Neural crest cell (in vitro differentiated cells): ENCODE measurements around the gene SPON2. TPM values are rescaled to one million over a fixed set of nuclear protein-coding genes. Genes with fewer than 3 reads are reported as not detected.

Experiments used
- DNase-seq: peaks from one replicate; pipeline ENCODE4 v3.0.0; 2021; ENCODE audit warnings: low read depth, mixed read lengths, low spot score
- H3K27ac Mint-ChIP-seq: one replicate; pipeline ENCODE4 v1.8.0; 2021; ENCODE audit warnings: mild to moderate bottlenecking, mixed read lengths; ENCODE audit not compliant: unreplicated experiment
- H3K27me3 Mint-ChIP-seq: 2 replicates; pipeline ENCODE4 v1.8.0; 2021; ENCODE audit warnings: low read depth, mild to moderate bottlenecking, mixed read lengths
- H3K36me3 Mint-ChIP-seq: 2 replicates; pipeline ENCODE4 v1.8.0; 2021; ENCODE audit warnings: low read depth, mild to moderate bottlenecking, mixed read lengths
- H3K4me1 Mint-ChIP-seq: 2 replicates; pipeline ENCODE4 v1.8.0; 2021; ENCODE audit warnings: mixed read lengths
- H3K4me3 Mint-ChIP-seq: one replicate; pipeline ENCODE4 v1.8.0; 2021; ENCODE audit warnings: mild to moderate bottlenecking, mixed read lengths
- H3K9me3 Mint-ChIP-seq: 2 replicates; pipeline ENCODE4 v1.8.0; 2021; ENCODE audit warnings: mixed read lengths
- CTCF ChIP-seq: fragments of 200-600 bp; sonication (generic); conservative IDR thresholded peaks from 2 replicates; pipeline ENCODE4 v1.5.0; 2021; ENCODE audit warnings: antibody characterized with exemption, mild to moderate bottlenecking
- total RNA-seq: library from RNA; stranded (reverse); gene quantifications from 2 replicates; pipeline ENCODE4 v1.2.1, GENCODE V29; 2021

Gene SPON2
- total RNA-seq, 1 donor from 2014 or later: 4.1 TPM

- Mint-ChIP-seq H3K4me3 (no peak overlapping the region), H3K9me3 (no peaks in the 10 kb centered on the region), H3K27me3 (peaks cover 13% of the 10 kb centered on the region), H3K4me1 (no peaks in the 10 kb centered on the region), H3K36me3 (no peaks in the 10 kb centered on the region), H3K27ac (no peak overlapping the region)
- no peak for TF ChIP-seq CTCF
- DNase-seq: no peak
Observed at GRCh38 chr4:1191621-1192020, 19.2 kb upstream of the SPON2 start.

- Mint-ChIP-seq H3K9me3 (peaks cover 5% of the 10 kb centered on the region), H3K4me1 (no peaks in the 10 kb centered on the region), H3K27ac (no peak overlapping the region), H3K27me3 (peaks cover 30% of the 10 kb centered on the region), H3K36me3 (no peaks in the 10 kb centered on the region), H3K4me3 (no peak overlapping the region)
- TF ChIP-seq CTCF: no peak
- no peak for DNase-seq
Observed at GRCh38 chr4:1187182-1187581, 14.8 kb upstream of the SPON2 start.

- DNase-seq: no peak
- Mint-ChIP-seq H3K4me3 (no peak overlapping the region), H3K27ac (no peak overlapping the region), H3K27me3 (peaks cover 55% of the 10 kb centered on the region), H3K9me3 (peaks cover 15% of the 10 kb centered on the region), H3K4me1 (no peaks in the 10 kb centered on the region), H3K36me3 (no peaks in the 10 kb centered on the region)
- TF ChIP-seq CTCF: no peak
Observed at GRCh38 chr4:1183985-1184773, 11.8 kb upstream of the SPON2 start.

- H3K4me3 Mint-ChIP-seq: no peak overlapping the region
- no peaks in the 10 kb centered on the region for H3K4me1 Mint-ChIP-seq
- no peaks in the 10 kb centered on the region for H3K36me3 Mint-ChIP-seq
- no peak for DNase-seq
- H3K27me3 Mint-ChIP-seq: peaks cover 49% of the 10 kb centered on the region
- no peak overlapping the region for H3K27ac Mint-ChIP-seq
- peaks cover 15% of the 10 kb centered on the region for H3K9me3 Mint-ChIP-seq
- no peak for TF ChIP-seq CTCF
Observed at GRCh38 chr4:1182313-1182712, 9.9 kb upstream of the SPON2 start.

- Mint-ChIP-seq H3K9me3 (peaks cover 15% of the 10 kb centered on the region), H3K27ac (no peak overlapping the region), H3K4me1 (no peaks in the 10 kb centered on the region), H3K36me3 (no peaks in the 10 kb centered on the region), H3K4me3 (no peak overlapping the region), H3K27me3 (peaks cover 48% of the 10 kb centered on the region)
- TF ChIP-seq CTCF: no peak
- DNase-seq: no peak
Observed at GRCh38 chr4:1180663-1181062, 8.3 kb upstream of the SPON2 start.
